ENCODE measurements around the gene RPL28. TPM values are rescaled to one million over a fixed set of nuclear protein-coding genes. Genes with fewer than 3 reads are reported as not detected.

Gene RPL28
- total RNA-seq, 5 donors from 2014 or later (not counting 1 experiment from before 2014, with no cell fraction given): 3,465 to 4,436 (median 4,286) TPM

DNA sequence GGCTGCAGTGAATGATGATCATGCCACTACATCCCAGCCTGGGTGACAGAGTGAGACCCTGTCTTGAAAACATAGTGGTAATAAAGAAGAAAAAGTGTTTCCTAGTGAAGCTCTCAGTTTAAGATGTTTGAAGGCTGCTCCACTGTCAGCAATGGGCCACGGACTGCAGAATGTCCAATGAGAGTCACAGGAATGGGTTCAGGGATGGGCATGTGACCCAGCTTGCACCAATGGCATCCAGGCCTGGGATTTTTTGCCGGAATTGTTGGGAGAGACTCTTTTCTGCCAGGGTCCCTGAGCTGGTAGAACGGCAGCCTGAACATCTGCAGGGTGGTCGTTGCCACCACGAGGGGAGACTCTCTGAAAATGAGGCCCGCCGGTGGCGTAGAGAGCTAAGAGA lies 51.1 kb downstream of the RPL28 start:
- Histone ChIP-seq H3K4me3 (ENCODE audit: control insufficient read depth in 1 of 2, extremely low read depth in 1 of 2, low read length in 1 of 2) (no peak overlapping the region), H3K4me1 (ENCODE audit: control insufficient read depth in 1 of 2, extremely low read depth in 1 of 2, insufficient read depth in 2 of 2, low read length in 2 of 2) (peaks cover 2 to 19% of the 10 kb centered on the region in 2 experiments), H3K27me3 (replicated peaks in 1 of 2; ENCODE audit: control insufficient read depth in 2 of 2, extremely low read depth in 1 of 2, insufficient read depth in 2 of 2, low read length in 1 of 2) (peaks cover 20 to 84% of the 10 kb centered on the region in 2 experiments), H3K9me3 (no peaks in the 10 kb centered on the region), H3K36me3 (ENCODE audit: control insufficient read depth in 2 of 2, extremely low read depth in 1 of 2, insufficient read depth in 1 of 2, low read length in 1 of 2) (no peaks in the 10 kb centered on the region), H3K27ac (ENCODE audit: low read length) (no peak overlapping the region)
- Mint-ChIP-seq H3K36me3 (no peaks in the 10 kb centered on the region), H3K27ac (peak overlapping the region in 1 of 2 donors; percentile 43), H3K4me1 (peaks cover 14 to 19% (median 17%) of the 10 kb centered on the region in 3 donors), H3K27me3 (peaks cover 46 to 59% of the 10 kb centered on the region in 2 donors), H3K4me3 (no peak overlapping the region), H3K9me3 (no peaks in the 10 kb centered on the region)
- ATAC-seq (replicated peaks in 1 of 4): no peak
- ChIA-PET POLR2A (no interaction called here), CTCF (no interaction called here)
- DNase-seq: no peak
- WGBS (ENCODE audit: insufficient coverage): 55% methylated on average over 8 of the region's 8 CpGs

DNA sequence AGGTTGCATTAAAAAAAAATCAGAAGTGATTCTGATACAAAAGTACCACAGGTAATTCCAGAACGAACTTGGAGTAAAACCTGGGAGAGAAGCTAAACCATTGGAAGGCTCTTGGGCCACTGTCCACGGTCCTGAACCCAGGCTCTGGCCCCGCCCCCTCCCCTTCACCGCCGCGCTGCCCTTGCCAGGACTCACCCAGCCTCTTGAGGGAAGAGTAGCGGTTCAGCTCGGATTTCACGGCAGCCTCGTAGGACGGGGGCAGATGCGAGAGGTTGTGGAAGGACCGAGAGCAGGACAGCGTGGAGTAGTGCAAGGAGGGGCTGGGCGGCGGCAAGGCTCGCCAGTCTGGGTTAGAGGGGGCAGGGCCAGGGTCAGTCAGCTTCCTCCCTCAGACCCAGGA lies 51.7 kb downstream of the RPL28 start:
- ATAC-seq (replicated peaks in 1 of 4) (peak in 2 of 4 experiments; percentile 19 to 26), DNase-seq (peak in 1 of 35 experiments; percentile 45)
- no peak overlapping the region for H3K27ac Mint-ChIP-seq
- peaks cover 4 to 21% of the 10 kb centered on the region in 2 experiments for H3K4me1 ChIP-seq (ENCODE audit: control insufficient read depth in 1 of 2, extremely low read depth in 1 of 2, insufficient read depth in 2 of 2, low read length in 2 of 2)
- ChIA-PET CTCF (no interaction called here), POLR2A (interaction anchor here in 1 of 2 donors (0.6 kb wide), 1 partner anchor 24 kb away, joined by 3 read pairs; no protein-coding TSS in a partner anchor)
- peaks cover 15 to 20% (median 19%) of the 10 kb centered on the region in 3 donors for H3K4me1 Mint-ChIP-seq
- 9% methylated on average over 11 of the region's 17 CpGs for WGBS (ENCODE audit: insufficient coverage)
- no peaks in the 10 kb centered on the region for H3K36me3 Mint-ChIP-seq
- no peak overlapping the region for H3K4me3 Mint-ChIP-seq
- no peaks in the 10 kb centered on the region for H3K9me3 ChIP-seq
- no peak overlapping the region for H3K27ac ChIP-seq (ENCODE audit: low read length)
- H3K9me3 Mint-ChIP-seq: no peaks in the 10 kb centered on the region
- H3K36me3 ChIP-seq (ENCODE audit: control insufficient read depth in 2 of 2, extremely low read depth in 1 of 2, insufficient read depth in 1 of 2, low read length in 1 of 2): no peaks in the 10 kb centered on the region
- H3K27me3 ChIP-seq (replicated peaks in 1 of 2; ENCODE audit: control insufficient read depth in 2 of 2, extremely low read depth in 1 of 2, insufficient read depth in 2 of 2, low read length in 1 of 2): peaks cover 20 to 81% of the 10 kb centered on the region in 2 experiments
- no peak overlapping the region for H3K4me3 ChIP-seq (ENCODE audit: control insufficient read depth in 1 of 2, extremely low read depth in 1 of 2, low read length in 1 of 2)
- peaks cover 42 to 58% of the 10 kb centered on the region in 2 donors for H3K27me3 Mint-ChIP-seq

DNA sequence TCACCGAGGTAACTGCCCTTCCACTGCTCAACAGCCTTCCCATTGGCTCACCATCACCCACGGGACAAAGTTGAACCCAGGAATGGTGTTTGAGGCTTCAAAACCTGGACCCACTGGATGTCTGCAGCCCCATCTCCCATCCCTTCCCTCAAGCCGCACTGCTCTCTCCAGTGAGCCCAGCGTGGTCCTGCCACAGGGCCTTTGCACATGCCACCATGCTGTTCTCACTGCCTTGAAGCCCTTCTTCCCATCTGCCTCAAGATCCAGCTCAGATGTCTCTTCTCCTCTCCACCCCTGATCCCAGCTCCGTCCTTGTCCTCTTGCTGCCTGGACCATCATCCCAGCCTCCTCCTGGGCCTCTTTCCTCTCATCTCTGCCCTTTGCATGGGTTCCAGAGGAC lies 53.3 kb downstream of the RPL28 start:
- ChIA-PET POLR2A (interaction anchor here in 1 of 2 donors (0.8 kb wide), 1 partner anchor 20 kb away, joined by 6 read pairs; no protein-coding TSS in a partner anchor), CTCF (no interaction called here)
- H3K9me3 ChIP-seq: no peaks in the 10 kb centered on the region
- H3K4me1 ChIP-seq (ENCODE audit: control insufficient read depth in 1 of 2, extremely low read depth in 1 of 2, insufficient read depth in 2 of 2, low read length in 2 of 2): peaks cover 4 to 29% of the 10 kb centered on the region in 2 experiments
- no peak overlapping the region for H3K4me3 ChIP-seq (ENCODE audit: control insufficient read depth in 1 of 2, extremely low read depth in 1 of 2, low read length in 1 of 2)
- peaks cover 15 to 84% of the 10 kb centered on the region in 2 experiments for H3K27me3 ChIP-seq (replicated peaks in 1 of 2; ENCODE audit: control insufficient read depth in 2 of 2, extremely low read depth in 1 of 2, insufficient read depth in 2 of 2, low read length in 1 of 2)
- Mint-ChIP-seq H3K4me3 (no peak overlapping the region), H3K27ac (peak overlapping the region; percentile 6 to 15), H3K27me3 (peaks cover 49 to 64% of the 10 kb centered on the region in 2 donors), H3K36me3 (no peaks in the 10 kb centered on the region), H3K9me3 (no peaks in the 10 kb centered on the region), H3K4me1 (peaks cover 19 to 32% (median 31%) of the 10 kb centered on the region in 3 donors)
- ATAC-seq (replicated peaks in 1 of 4): no peak
- 71% methylated on average over 5 of the region's 5 CpGs for WGBS (ENCODE audit: insufficient coverage)
- no peaks in the 10 kb centered on the region for H3K36me3 ChIP-seq (ENCODE audit: control insufficient read depth in 2 of 2, extremely low read depth in 1 of 2, insufficient read depth in 1 of 2, low read length in 1 of 2)
- no peak for DNase-seq
- no peak overlapping the region for H3K27ac ChIP-seq (ENCODE audit: low read length)

DNA sequence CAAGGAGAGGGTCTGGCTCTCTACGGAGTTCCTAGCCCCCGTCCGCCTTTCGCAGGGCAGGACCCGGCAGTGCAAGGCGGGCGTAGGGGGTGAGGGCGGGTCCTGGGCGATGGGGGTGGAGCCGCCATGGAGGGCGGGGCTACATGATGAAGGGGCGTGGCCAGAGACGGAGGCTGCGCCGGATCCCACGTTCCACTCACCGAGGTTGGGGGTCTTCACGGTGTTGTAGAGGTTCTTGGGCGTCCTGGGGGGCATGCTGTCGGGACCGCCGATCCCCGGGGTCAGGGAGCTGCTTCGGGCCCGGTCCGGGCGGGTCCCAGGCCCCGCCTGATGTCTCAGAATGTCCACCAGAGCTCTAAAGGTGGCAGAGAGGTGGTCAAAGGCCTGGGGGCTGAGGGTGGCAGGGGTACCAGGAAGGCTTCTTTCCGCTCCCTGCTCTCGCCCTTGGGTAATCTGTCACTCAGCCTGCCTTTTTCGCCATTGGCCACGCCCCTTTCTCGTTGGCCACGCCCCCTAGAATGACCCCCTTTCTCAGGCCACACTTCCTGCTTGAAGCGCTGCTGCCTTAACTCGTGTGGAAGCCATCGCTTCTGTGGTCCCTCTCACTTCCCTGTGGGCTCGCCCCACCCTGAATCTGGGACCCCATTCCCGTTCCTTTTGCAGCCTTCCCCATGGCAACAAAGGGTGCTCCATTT lies 54.8 kb downstream of the RPL28 start:
- H3K4me1 Mint-ChIP-seq: peaks cover 19 to 32% (median 31%) of the 10 kb centered on the region in 3 donors
- 17% methylated on average over 31 of the region's 39 CpGs for WGBS (ENCODE audit: insufficient coverage)
- ATAC-seq (replicated peaks in 1 of 4) (peak in 1 of 4 experiments; percentile 48), DNase-seq (peak in 1 of 35 experiments; percentile 32)
- Histone ChIP-seq H3K4me3 (ENCODE audit: control insufficient read depth in 1 of 2, extremely low read depth in 1 of 2, low read length in 1 of 2) (peak overlapping the region in 1 of 2 donors; percentile 20), H3K4me1 (ENCODE audit: control insufficient read depth in 1 of 2, extremely low read depth in 1 of 2, insufficient read depth in 2 of 2, low read length in 2 of 2) (peaks cover 4 to 29% of the 10 kb centered on the region in 2 experiments), H3K9me3 (no peaks in the 10 kb centered on the region), H3K27ac (ENCODE audit: low read length) (no peak overlapping the region), H3K27me3 (replicated peaks in 1 of 2; ENCODE audit: control insufficient read depth in 2 of 2, extremely low read depth in 1 of 2, insufficient read depth in 2 of 2, low read length in 1 of 2) (peaks cover 16 to 88% of the 10 kb centered on the region in 2 experiments), H3K36me3 (ENCODE audit: control insufficient read depth in 2 of 2, extremely low read depth in 1 of 2, insufficient read depth in 1 of 2, low read length in 1 of 2) (no peaks in the 10 kb centered on the region)
- H3K27me3 Mint-ChIP-seq: peaks cover 58 to 78% of the 10 kb centered on the region in 2 donors
- H3K27ac Mint-ChIP-seq: peak overlapping the region in 1 of 2 donors; percentile 8
- ChIA-PET CTCF (no interaction called here), POLR2A (no interaction called here)
- H3K36me3 Mint-ChIP-seq: no peaks in the 10 kb centered on the region
- H3K4me3 Mint-ChIP-seq: peak overlapping the region in 1 of 3 donors; percentile 72
- H3K9me3 Mint-ChIP-seq: no peaks in the 10 kb centered on the region

DNA sequence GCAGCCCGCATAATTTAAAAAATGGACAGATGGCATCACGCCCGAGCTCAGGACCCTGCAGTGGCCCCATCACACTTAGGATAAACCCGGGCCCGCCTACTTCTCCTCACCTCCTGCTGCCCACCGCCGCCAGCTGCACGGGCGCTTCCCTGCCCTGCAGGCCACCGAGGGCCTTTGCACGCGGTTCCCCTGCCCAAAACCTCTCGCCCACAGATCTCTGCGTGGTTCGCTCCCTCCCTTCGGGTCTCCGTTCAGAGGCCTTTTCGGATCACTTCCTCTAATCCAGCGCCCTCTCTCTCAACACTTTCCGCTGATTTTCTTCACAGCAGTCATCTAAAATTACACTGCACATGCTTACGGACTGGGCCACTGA lies 55.6 kb downstream of the RPL28 start:
- peaks cover 4 to 29% of the 10 kb centered on the region in 2 experiments for H3K4me1 ChIP-seq (ENCODE audit: control insufficient read depth in 1 of 2, extremely low read depth in 1 of 2, insufficient read depth in 2 of 2, low read length in 2 of 2)
- Mint-ChIP-seq H3K4me3 (peak overlapping the region in 2 of 3 donors; percentile 11 to 72), H3K27ac (peak overlapping the region in 1 of 2 donors; percentile 8)

DNA sequence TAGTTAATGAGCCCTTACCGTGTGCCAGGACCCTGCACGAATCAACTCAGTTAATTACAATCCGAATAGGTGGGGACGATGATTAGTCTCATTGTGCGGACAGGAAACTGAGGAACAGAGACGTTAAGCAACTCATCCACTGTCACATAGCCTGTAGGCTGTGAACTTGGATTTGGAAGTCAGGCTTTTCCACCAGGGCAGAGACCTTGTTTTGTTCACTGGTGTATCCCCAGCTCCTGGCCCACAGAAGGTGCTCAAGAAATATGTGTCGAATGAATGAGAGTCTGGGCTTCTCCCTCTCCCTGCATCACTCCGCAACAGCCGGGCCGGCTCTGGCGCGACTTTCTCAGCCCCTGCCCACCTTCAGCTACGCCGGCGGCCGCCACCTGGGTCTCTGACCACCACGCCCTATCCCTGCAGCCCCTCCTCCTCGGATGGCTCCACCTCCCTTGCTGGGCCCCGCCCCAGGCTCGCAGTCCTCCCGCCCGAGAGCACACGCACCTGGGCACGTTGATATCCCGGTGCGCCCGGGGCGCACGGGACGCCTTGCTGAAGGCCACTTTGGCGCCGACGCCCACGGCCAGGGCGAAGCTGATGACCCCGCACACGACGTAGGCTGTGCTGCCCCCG lies 56.1 kb downstream of the RPL28 start:
- CTCF ChIA-PET: interaction anchor here in 1 of 2 donors (0.6 kb wide), 1 partner anchor 19 kb away, joined by 4 read pairs; no protein-coding TSS in a partner anchor
- 2% methylated on average over 33 of the region's 39 CpGs for WGBS (ENCODE audit: insufficient coverage)
- H3K27me3 ChIP-seq (replicated peaks in 1 of 2; ENCODE audit: control insufficient read depth in 2 of 2, extremely low read depth in 1 of 2, insufficient read depth in 2 of 2, low read length in 1 of 2): peaks cover 16 to 93% of the 10 kb centered on the region in 2 experiments
- peak in 3 of 4 experiments; percentile 13 to 31 (median 21) for ATAC-seq (replicated peaks in 1 of 4)
- Mint-ChIP-seq H3K36me3 (no peaks in the 10 kb centered on the region), H3K4me1 (peaks cover 19 to 32% (median 31%) of the 10 kb centered on the region in 3 donors), H3K27me3 (peaks cover 59 to 76% of the 10 kb centered on the region in 2 donors), H3K27ac (no peak overlapping the region), H3K9me3 (no peaks in the 10 kb centered on the region), H3K4me3 (peak overlapping the region in 2 of 3 donors; percentile 21 to 72)
- H3K9me3 ChIP-seq: no peaks in the 10 kb centered on the region
- no peaks in the 10 kb centered on the region for H3K36me3 ChIP-seq (ENCODE audit: control insufficient read depth in 2 of 2, extremely low read depth in 1 of 2, insufficient read depth in 1 of 2, low read length in 1 of 2)
- no peak overlapping the region for H3K27ac ChIP-seq (ENCODE audit: low read length)
- no peak for DNase-seq
- POLR2A ChIA-PET: no interaction called here
- no peak overlapping the region for H3K4me3 ChIP-seq (ENCODE audit: control insufficient read depth in 1 of 2, extremely low read depth in 1 of 2, low read length in 1 of 2)
- peaks cover 4 to 29% of the 10 kb centered on the region in 2 experiments for H3K4me1 ChIP-seq (ENCODE audit: control insufficient read depth in 1 of 2, extremely low read depth in 1 of 2, insufficient read depth in 2 of 2, low read length in 2 of 2)

More for the DNA sequence above, 55.6 kb downstream of the RPL28 start:
- POLR2A ChIA-PET: no interaction called here
- Histone ChIP-seq H3K4me3 (ENCODE audit: control insufficient read depth in 1 of 2, extremely low read depth in 1 of 2, low read length in 1 of 2) (no peak overlapping the region), H3K27ac (ENCODE audit: low read length) (no peak overlapping the region), H3K9me3 (no peaks in the 10 kb centered on the region), H3K36me3 (ENCODE audit: control insufficient read depth in 2 of 2, extremely low read depth in 1 of 2, insufficient read depth in 1 of 2, low read length in 1 of 2) (no peaks in the 10 kb centered on the region), H3K27me3 (replicated peaks in 1 of 2; ENCODE audit: control insufficient read depth in 2 of 2, extremely low read depth in 1 of 2, insufficient read depth in 2 of 2, low read length in 1 of 2) (peaks cover 16 to 93% of the 10 kb centered on the region in 2 experiments)
- CTCF ChIA-PET: interaction anchor here in 1 of 2 donors (0.6 kb wide), 1 partner anchor 19 kb away, joined by 4 read pairs; no protein-coding TSS in a partner anchor
- H3K27me3 Mint-ChIP-seq: peaks cover 63 to 81% of the 10 kb centered on the region in 2 donors
- WGBS (ENCODE audit: insufficient coverage): 3% methylated on average over 19 of the region's 21 CpGs
- H3K9me3 Mint-ChIP-seq: no peaks in the 10 kb centered on the region
- peaks cover 19 to 32% (median 31%) of the 10 kb centered on the region in 3 donors for H3K4me1 Mint-ChIP-seq
- DNase-seq (no peak), ATAC-seq (replicated peaks in 1 of 4) (peak in 1 of 4 experiments; percentile 29)
- H3K36me3 Mint-ChIP-seq: no peaks in the 10 kb centered on the region
